Sigmoid colon (tissue), 7 donors: ENCODE results near the gene PARP11. TPM values are rescaled to one million over a fixed set of nuclear protein-coding genes. Genes with fewer than 3 reads are reported as not detected.

Experiments
- DNase-seq: peaks from one replicate; pipeline ENCODE4 v3.0.0-alpha.2; 2019
- H3K27ac ChIP-seq, 4 donors: fragments of 200-600 bp; sonication (generic); one replicate each; pipeline ENCODE4 v1.5.1; 2016 to 2019; ENCODE audit warnings: mild to moderate bottlenecking in 1 of 4
- H3K27me3 ChIP-seq, 3 donors: fragments of 200-600 bp; sonication (generic); one replicate each; pipeline ENCODE4 v1.5.1; 2019; ENCODE audit warnings: mild to moderate bottlenecking in 1 of 3
- H3K36me3 ChIP-seq, 4 donors: fragments of 200-600 bp; sonication (generic); one replicate each; pipeline ENCODE4 v1.5.1; 2016 to 2019
- H3K4me1 ChIP-seq, 4 donors: fragments of 200-600 bp; sonication (generic); one replicate each; pipeline ENCODE4 v1.5.1; 2017 to 2019
- H3K4me3 ChIP-seq, 4 donors: fragments of 200-600 bp; sonication (generic); one replicate each; pipeline ENCODE4 v1.5.1; 2017 to 2019; ENCODE audit warnings: mild to moderate bottlenecking in 2 of 4, moderate library complexity in 1 of 4
- H3K9me3 ChIP-seq, 4 donors: fragments of 200-600 bp in 3 of 4; sonication (generic) in 3 of 4; one replicate each; pipeline versions ENCODE4 v1.5.1 to v1.6.1; 2013 to 2019
- EP300 ChIP-seq, 4 donors: sonication (generic); formaldehyde crosslinking; IDR thresholded peaks; one replicate each; pipeline ENCODE4 v1.6.1; 2017; ENCODE audit warnings: antibody characterized with exemption in 4 of 4
- POLR2A ChIP-seq, 2 donors: fragments of 450-650 bp; IDR thresholded peaks; one replicate each; pipeline ENCODE4 v1.6.1; 2016; ENCODE audit warnings: antibody characterized with exemption in 2 of 2, mild to moderate bottlenecking in 2 of 2, moderate library complexity in 2 of 2
- POLR2AphosphoS5 ChIP-seq, 4 donors: sonication (generic); formaldehyde crosslinking; IDR thresholded peaks; one replicate each; pipeline ENCODE4 v1.6.1; 2017; ENCODE audit warnings: antibody characterized with exemption in 4 of 4
- WGBS, 2 donors: extraction: QIAGEN DNeasy Blood & Tissue Kit; methylation state at CpG; one replicate each; pipeline ENCODE4 v1.1.7; 2013; 5-methylcytosine and 5-hydroxymethylcytosine counted together
- intact Hi-C: fragments of 100-400 bp; cut with DNase I; formaldehyde crosslinking; loops from one replicate; pipeline ENCODE4 v1.15.1; 2023
- polyA plus RNA-seq, 3 donors: library from polyadenylated mRNA; stranded (reverse); fragments of 200-250 nt; gene quantifications; one replicate each; pipeline ENCODE4 v1.2.3, GENCODE V29; 2013
- total RNA-seq, 4 donors: library from RNA; depleted of rRNA; stranded (reverse); fragments of >200 nt; gene quantifications; one replicate each; pipeline ENCODE4 v1.1.0, GENCODE V29; 2016
- TF ChIP-seq, protein P1 (sequence below), 4 experiments: fragments of 450-650 bp in 3 of 4; fragments of 200-600 bp in 1 of 4; IDR thresholded peaks; one replicate each; pipeline ENCODE4 v1.5.1; 2016 to 2019; ENCODE audit warnings: antibody characterized with exemption in 4 of 4, mild to moderate bottlenecking in 3 of 4, moderate library complexity in 2 of 4
- donor health status: healthy with polysubstance abuse.
- donor health status: Bipolar disorder and iron deficiency.
- donor health status: healthy.

Gene PARP11
- total and polyA plus RNA-seq, 7 donors: 2.4 to 12.1 (median 6.0) TPM

DNA sequence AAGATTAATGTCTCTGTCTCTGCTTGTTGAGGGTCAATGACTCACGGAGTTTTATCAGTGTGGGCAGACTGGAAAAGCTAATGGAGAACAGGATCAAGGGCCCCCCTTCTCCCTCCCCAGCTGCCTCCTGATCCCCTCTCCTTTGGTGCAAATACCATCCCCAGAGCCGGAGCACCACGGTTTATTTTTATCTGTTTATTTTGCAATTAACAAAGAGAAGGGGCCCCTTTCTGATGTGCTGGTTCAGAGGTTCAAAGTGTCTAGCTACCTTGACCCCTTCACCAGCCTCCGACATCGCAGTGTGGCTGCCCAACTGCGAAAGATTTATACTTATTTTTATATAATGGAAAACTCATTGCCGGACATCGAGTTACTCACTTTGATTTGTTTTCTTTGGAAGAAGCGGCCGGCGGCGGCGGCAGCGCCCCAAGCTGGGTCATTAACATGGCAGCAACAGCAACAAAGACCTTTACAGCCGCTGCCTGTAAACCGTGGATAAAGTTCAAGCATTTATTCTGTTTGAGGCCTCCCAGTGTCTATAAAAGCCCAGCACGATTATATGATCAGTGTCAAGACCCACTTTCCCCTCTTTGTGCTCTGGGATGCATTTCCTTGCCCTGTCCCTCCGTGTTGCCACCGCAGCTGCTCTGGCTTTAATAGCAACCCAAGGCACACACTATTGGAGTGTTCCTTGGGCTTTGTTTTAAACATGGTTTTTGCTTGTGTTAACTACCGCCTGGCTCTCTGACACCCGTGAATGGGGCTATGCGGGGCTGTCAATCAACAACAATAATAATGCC is 47.4 kb upstream of the PARP11 start:
- Histone ChIP-seq H3K9me3 (no peaks in the 10 kb centered on the region), H3K4me1 (no peaks in the 10 kb centered on the region), H3K36me3 (no peaks in the 10 kb centered on the region), H3K4me3 (no peak overlapping the region), H3K27ac (no peak overlapping the region), H3K27me3 (peaks cover 0 to 5% (median 0%) of the 10 kb centered on the region in 3 donors)
- intact Hi-C loops: no loop called here
- no peak for TF ChIP-seq POLR2A (IDR thresholded peaks at IDR 0.05)
- no peak for DNase-seq
- WGBS, 2 donors: 15 to 55% methylated on average over 22 of the region's 22 CpGs

DNA sequence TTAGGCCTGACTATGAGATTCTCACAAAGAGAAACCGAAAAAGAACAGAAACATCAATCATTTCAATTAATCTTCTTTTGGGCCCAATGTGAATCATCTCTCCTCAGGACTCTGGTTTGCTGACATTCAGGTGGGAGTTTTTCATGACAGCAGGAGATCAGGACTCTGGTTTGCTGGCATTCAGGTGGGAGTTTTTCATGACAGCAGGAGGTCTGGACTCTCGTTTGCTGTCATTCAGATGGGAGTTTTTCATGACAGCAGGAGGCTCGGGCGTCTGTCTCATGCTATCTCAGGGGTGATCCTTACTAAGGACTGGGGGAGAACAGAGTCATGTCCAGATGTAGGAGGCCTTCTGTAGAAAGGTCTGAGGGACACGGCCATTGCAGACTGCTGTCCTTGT is 40.1 kb upstream of the PARP11 start:
- no peak overlapping the region for H3K4me3 ChIP-seq
- intact Hi-C loops: no loop called here
- TF ChIP-seq EP300 (IDR thresholded peaks at IDR 0.05) (no peak), POLR2A (IDR thresholded peaks at IDR 0.05) (no peak), POLR2AphosphoS5 (IDR thresholded peaks at IDR 0.05) (no peak)
- TF ChIP-seq, protein P1, sequence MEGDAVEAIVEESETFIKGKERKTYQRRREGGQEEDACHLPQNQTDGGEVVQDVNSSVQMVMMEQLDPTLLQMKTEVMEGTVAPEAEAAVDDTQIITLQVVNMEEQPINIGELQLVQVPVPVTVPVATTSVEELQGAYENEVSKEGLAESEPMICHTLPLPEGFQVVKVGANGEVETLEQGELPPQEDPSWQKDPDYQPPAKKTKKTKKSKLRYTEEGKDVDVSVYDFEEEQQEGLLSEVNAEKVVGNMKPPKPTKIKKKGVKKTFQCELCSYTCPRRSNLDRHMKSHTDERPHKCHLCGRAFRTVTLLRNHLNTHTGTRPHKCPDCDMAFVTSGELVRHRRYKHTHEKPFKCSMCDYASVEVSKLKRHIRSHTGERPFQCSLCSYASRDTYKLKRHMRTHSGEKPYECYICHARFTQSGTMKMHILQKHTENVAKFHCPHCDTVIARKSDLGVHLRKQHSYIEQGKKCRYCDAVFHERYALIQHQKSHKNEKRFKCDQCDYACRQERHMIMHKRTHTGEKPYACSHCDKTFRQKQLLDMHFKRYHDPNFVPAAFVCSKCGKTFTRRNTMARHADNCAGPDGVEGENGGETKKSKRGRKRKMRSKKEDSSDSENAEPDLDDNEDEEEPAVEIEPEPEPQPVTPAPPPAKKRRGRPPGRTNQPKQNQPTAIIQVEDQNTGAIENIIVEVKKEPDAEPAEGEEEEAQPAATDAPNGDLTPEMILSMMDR (IDR thresholded peaks at IDR 0.05): no peak
- H3K27me3 ChIP-seq: no peaks in the 10 kb centered on the region
- H3K4me1 ChIP-seq: no peaks in the 10 kb centered on the region
- H3K27ac ChIP-seq: no peak overlapping the region
- no peak for DNase-seq
- H3K36me3 ChIP-seq: no peaks in the 10 kb centered on the region
- no peaks in the 10 kb centered on the region for H3K9me3 ChIP-seq
- 80 to 83% methylated on average over 5 of the region's 5 CpGs for WGBS, 2 donors

DNA sequence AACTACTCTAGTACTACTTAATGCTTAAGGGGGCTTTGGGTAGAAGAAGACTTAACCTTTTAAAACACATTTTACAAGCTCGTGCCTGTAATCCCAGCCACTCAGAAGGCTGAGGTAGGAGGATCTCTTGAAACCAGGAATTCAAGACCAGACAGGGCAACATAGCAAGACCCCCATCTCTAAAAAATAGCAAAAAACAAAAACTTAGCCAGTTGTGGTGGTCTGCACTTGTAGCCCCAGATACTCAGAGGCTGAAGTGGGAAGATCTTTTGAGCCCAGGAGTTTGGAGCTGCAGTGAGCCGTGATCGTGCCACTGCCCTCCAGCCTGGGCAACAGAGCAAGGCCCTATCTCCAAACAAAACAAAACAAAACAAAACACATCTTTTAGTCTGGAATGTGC is 39.7 kb upstream of the PARP11 start:
- no peaks in the 10 kb centered on the region for H3K9me3 ChIP-seq
- intact Hi-C loops: no loop called here
- no peak overlapping the region for H3K27ac ChIP-seq
- WGBS, 2 donors: 89 to 90% methylated on average over 3 of the region's 3 CpGs
- no peak for DNase-seq
- no peak for TF ChIP-seq EP300 (IDR thresholded peaks at IDR 0.05)
- H3K27me3 ChIP-seq: no peaks in the 10 kb centered on the region
- H3K4me1 ChIP-seq: no peaks in the 10 kb centered on the region
- no peaks in the 10 kb centered on the region for H3K36me3 ChIP-seq
- no peak overlapping the region for H3K4me3 ChIP-seq

- H3K4me3 ChIP-seq: no peak overlapping the region
- intact Hi-C loops: no loop called here
- H3K36me3 ChIP-seq: no peaks in the 10 kb centered on the region
- WGBS, 2 donors: 91 to 97% methylated on average over 1 of the region's 1 CpG
- H3K27ac ChIP-seq: no peak overlapping the region
- H3K4me1 ChIP-seq: no peaks in the 10 kb centered on the region
- DNase-seq: no peak
- H3K27me3 ChIP-seq: no peaks in the 10 kb centered on the region
- H3K9me3 ChIP-seq: no peaks in the 10 kb centered on the region
- TF ChIP-seq EP300 (IDR thresholded peaks at IDR 0.05) (no peak), POLR2A (IDR thresholded peaks at IDR 0.05) (no peak), POLR2AphosphoS5 (IDR thresholded peaks at IDR 0.05) (no peak)
- TF ChIP-seq, protein P1 (IDR thresholded peaks at IDR 0.05): no peak
Observed at GRCh38 chr12:3911409-3911808, 38.2 kb upstream of the PARP11 start.

- WGBS, 2 donors: 80 to 86% methylated on average over 5 of the region's 5 CpGs
- H3K36me3 ChIP-seq: no peaks in the 10 kb centered on the region
- no peak for DNase-seq
- no peak overlapping the region for H3K4me3 ChIP-seq
- no peaks in the 10 kb centered on the region for H3K27me3 ChIP-seq
- no peaks in the 10 kb centered on the region for H3K9me3 ChIP-seq
- no peak overlapping the region for H3K27ac ChIP-seq
- intact Hi-C loops: no loop called here
- no peak for TF ChIP-seq EP300 (IDR thresholded peaks at IDR 0.05)
- TF ChIP-seq POLR2A (IDR thresholded peaks at IDR 0.05): no peak
- TF ChIP-seq, protein P1 (IDR thresholded peaks at IDR 0.05): no peak
- TF ChIP-seq POLR2AphosphoS5 (IDR thresholded peaks at IDR 0.05): no peak
- no peaks in the 10 kb centered on the region for H3K4me1 ChIP-seq
Observed at GRCh38 chr12:3905664-3906063, 32.5 kb upstream of the PARP11 start.

- no peak overlapping the region for H3K4me3 ChIP-seq
- H3K27ac ChIP-seq: no peak overlapping the region
- 58 to 61% methylated on average over 2 of the region's 2 CpGs for WGBS, 2 donors
- no peaks in the 10 kb centered on the region for H3K27me3 ChIP-seq
- H3K9me3 ChIP-seq: no peaks in the 10 kb centered on the region
- intact Hi-C loops: no loop called here
- DNase-seq: no peak
- H3K4me1 ChIP-seq: no peaks in the 10 kb centered on the region
- TF ChIP-seq EP300 (IDR thresholded peaks at IDR 0.05) (no peak), POLR2A (IDR thresholded peaks at IDR 0.05) (no peak), POLR2AphosphoS5 (IDR thresholded peaks at IDR 0.05) (no peak)
- TF ChIP-seq, protein P1 (IDR thresholded peaks at IDR 0.05): no peak
- no peaks in the 10 kb centered on the region for H3K36me3 ChIP-seq
Observed at GRCh38 chr12:3904999-3905398, 31.8 kb upstream of the PARP11 start.
